ENCODE results near the gene SPART. TPM values are rescaled to one million over a fixed set of nuclear protein-coding genes. Genes with fewer than 3 reads are reported as not detected.
A peak's percentile ranks its signal among the peaks of the same experiment; 100 is the strongest.

The SPART gene
- total RNA-seq, 1 experiment from 2014 or later, result 60.6 TPM

DNA sequence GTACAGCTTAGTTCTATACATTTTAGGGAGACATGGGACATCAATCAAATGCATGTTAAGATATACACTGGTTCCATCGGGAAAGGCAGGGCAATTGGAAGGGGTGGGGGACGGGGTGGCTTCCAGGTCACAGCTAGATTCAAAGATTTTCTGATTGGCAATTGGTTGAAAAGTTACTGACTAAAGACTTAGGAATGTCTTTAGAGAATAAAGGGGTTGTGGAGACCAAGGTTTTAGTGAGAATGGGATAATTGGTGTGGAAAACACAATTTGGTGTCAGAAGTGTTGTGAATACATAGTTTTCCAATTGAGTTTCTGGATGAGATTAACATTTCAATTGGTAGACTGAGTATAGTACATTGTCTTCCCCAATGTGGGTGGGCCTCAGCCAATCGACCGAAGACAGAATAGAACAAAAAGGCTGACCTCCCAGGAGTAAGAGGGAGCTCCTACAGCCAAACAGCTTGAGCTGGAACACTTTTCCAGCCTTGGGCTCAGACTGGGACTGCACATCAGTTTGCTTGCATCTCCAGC lies 47.6 kb downstream of the SPART start:
- Histone ChIP-seq H3K27me3 (ENCODE audit: insufficient read depth, low read length) (no peaks in the 10 kb centered on the region; the same call in 1 of the 2 replicates), H2BK20ac (ENCODE audit: low read depth, low read length, poor library complexity, severe bottlenecking) (no peak overlapping the region), H4K5ac (ENCODE audit: insufficient read length, low read depth, low read length) (no peak overlapping the region), H3K14ac (ENCODE audit: insufficient read depth, low read length) (no peak overlapping the region), H3K79me2 (ENCODE audit: insufficient read depth, low read length) (peaks cover 9% of the 10 kb centered on the region; the same call in 1 of the 2 replicates), H2AFZ (ENCODE audit: low read length) (no peak overlapping the region), H2BK15ac (ENCODE audit: low read depth, low read length) (no peak overlapping the region), H3K18ac (ENCODE audit: insufficient read length, low read depth, low read length) (peak overlapping the region; percentile 52), H3K4ac (ENCODE audit: low read depth, low read length) (no peak overlapping the region), H3K56ac (ENCODE audit: insufficient read length, low read depth, low read length) (no peak overlapping the region), H3K79me1 (ENCODE audit: insufficient read depth, low read depth, low read length, poor library complexity, severe bottlenecking) (no peaks in the 10 kb centered on the region), H4K20me1 (ENCODE audit: control insufficient read depth, insufficient read depth, insufficient read length) (no peaks in the 10 kb centered on the region), H2AK5ac (ENCODE audit: insufficient read length, low read length) (no peak overlapping the region), H3K9ac (ENCODE audit: extremely low read depth, insufficient read length, low read length) (peak overlapping the region; percentile 78), H4K8ac (replicated peaks; ENCODE audit: insufficient read length, low read depth, low read length) (no peak overlapping the region), H2BK120ac (ENCODE audit: low read depth, low read length, poor library complexity, severe bottlenecking) (no peak overlapping the region), H4K91ac (ENCODE audit: insufficient read length, low read depth, low read length) (no peak overlapping the region), H3K9me3 (ENCODE audit: control insufficient read depth, low read depth, low read length) (no peaks in the 10 kb centered on the region), H3K23me2 (ENCODE audit: insufficient read length, low read depth, low read length, poor library complexity, severe bottlenecking) (peaks cover 4% of the 10 kb centered on the region), H3K23ac (ENCODE audit: insufficient read length, low read depth, low read length) (no peak overlapping the region), H3K27ac (ENCODE audit: insufficient read length, low read depth, low read length) (peak overlapping the region; percentile 87), H2BK5ac (ENCODE audit: insufficient read length, low read length) (no peak overlapping the region), H3T11ph (ENCODE audit: low read length) (no peak overlapping the region), H3K4me1 (ENCODE audit: insufficient read depth, low read length) (peaks cover 4% of the 10 kb centered on the region; the same call in 1 of the 2 replicates), H3K4me2 (ENCODE audit: insufficient read depth, insufficient read length, low read length) (peak overlapping the region; percentile 55), H2BK12ac (ENCODE audit: insufficient read length, low read depth, low read length) (no peak overlapping the region)
- peak overlapping the region in 2 of 3 experiments; percentile 91 to 96; a peak in 5 of 7 replicates for H3K27ac Mint-ChIP-seq
- DNase-seq, result peak; percentile 75
- no peaks in the 10 kb centered on the region for H3K27me3 Mint-ChIP-seq (ENCODE audit: low read depth)
- WGBS (ENCODE audit: extremely low coverage, insufficient read length, low lambda C conversion rate), result no CpG with 5 or more reads among the region's 4 CpGs
- H3K4me3 Mint-ChIP-seq, result peak overlapping the region; percentile 61 to 80; a peak in 4 of 5 replicates
- peaks cover 2 to 15% (median 9%) of the 10 kb centered on the region in 3 experiments; a peak in 5 of 7 replicates for H3K36me3 Mint-ChIP-seq (ENCODE audit: insufficient read depth in 1 of 3, low read depth in 3 of 3)
- TF ChIP-seq CTCF (conservative IDR thresholded peaks at IDR 0.05), result no peak
- peaks cover 45 to 58% of the 10 kb centered on the region in 2 experiments for H3K4me1 Mint-ChIP-seq
- peaks cover 0 to 8% of the 10 kb centered on the region in 2 experiments; a peak in 3 of 5 replicates for H3K9me3 Mint-ChIP-seq

Measured in H9 (cell line).